Keratinocyte (primary cell): ENCODE results near the gene RHCE. TPM values are rescaled to one million over a fixed set of nuclear protein-coding genes. Genes with fewer than 3 reads are reported as not detected.
"Not testable (repeated sequence)": the region's sequence is repeated elsewhere in the genome, so short reads cannot be mapped to it uniquely, and the experiment has no call there.

Source experiments
- DNase-seq: peaks from one replicate; pipeline ENCODE4 v3.0.0-alpha.2; 2011; ENCODE audit warnings: low read depth, missing footprints, low spot score
- FAIRE-seq: peaks from 2 replicates; lab custom pipeline; 2011; peaks lifted over from hg19 to GRCh38; lab: Jason Lieb, UNC
- H2AFZ ChIP-seq: 2 replicates; pipeline ENCODE4 v1.6.0; 2012; ENCODE audit warnings: low read length, control low read depth, inconsistent platforms; ENCODE audit not compliant: control insufficient read depth
- H3K27ac ChIP-seq: 2 replicates; pipeline ENCODE4 v1.5.1; 2011; ENCODE audit warnings: low read length; ENCODE audit not compliant: control insufficient read depth, insufficient read depth
- H3K27me3 ChIP-seq: 3 replicates; pipeline ENCODE4 v1.6.0; 2011; ENCODE audit warnings: low read length; ENCODE audit not compliant: control insufficient read depth, insufficient read depth; ENCODE audit errors: extremely low read depth
- H3K36me3 ChIP-seq, 2 experiments: 2 replicates in 1 of 2; 3 replicates in 1 of 2; pipeline ENCODE4 v1.5.1; 2011; ENCODE audit warnings: low read length in 2 of 2, mild to moderate bottlenecking in 1 of 2; ENCODE audit not compliant: control insufficient read depth in 2 of 2, insufficient read depth in 2 of 2; ENCODE audit errors: extremely low read depth in 1 of 2
- H3K4me1 ChIP-seq: 3 replicates; pipeline ENCODE4 v1.5.1; 2011; ENCODE audit warnings: low read length; ENCODE audit not compliant: control insufficient read depth, insufficient read depth; ENCODE audit errors: extremely low read depth
- H3K4me2 ChIP-seq: 3 replicates; pipeline ENCODE4 v1.6.0; 2011; ENCODE audit warnings: low read depth, low read length; ENCODE audit not compliant: control insufficient read depth, insufficient read depth; ENCODE audit errors: extremely low read depth
- H3K4me3 ChIP-seq, 3 experiments: fragments of 200-600 bp in 1 of 3; sonication (generic) in 1 of 3; 2 replicates in 2 of 3; 3 replicates in 1 of 3; pipeline ENCODE4 v1.5.1; 2011 to 2016; ENCODE audit warnings: low read length in 3 of 3, mild to moderate bottlenecking in 3 of 3, control low read depth in 2 of 3, inconsistent platforms in 1 of 3, low read depth in 1 of 3, mixed read lengths in 1 of 3, mixed run types in 1 of 3, moderate library complexity in 1 of 3; ENCODE audit not compliant: control insufficient read depth in 2 of 3, insufficient read depth in 2 of 3; ENCODE audit errors: extremely low read depth in 1 of 3
- H3K79me2 ChIP-seq: 2 replicates; pipeline ENCODE4 v1.6.0; 2012; ENCODE audit warnings: low read length; ENCODE audit not compliant: control insufficient read depth, insufficient read depth
- H3K9ac ChIP-seq: 3 replicates; pipeline ENCODE4 v1.6.0; 2011; ENCODE audit warnings: low read length; ENCODE audit not compliant: control insufficient read depth, insufficient read depth; ENCODE audit errors: extremely low read depth
- H3K9me1 ChIP-seq: 3 replicates; pipeline ENCODE4 v1.6.0; 2011; ENCODE audit warnings: low read length; ENCODE audit not compliant: control insufficient read depth, insufficient read depth; ENCODE audit errors: extremely low read depth
- H3K9me3 ChIP-seq: 2 replicates; pipeline ENCODE4 v1.5.1; 2012; ENCODE audit warnings: low read depth, low read length; ENCODE audit not compliant: control insufficient read depth
- H4K20me1 ChIP-seq: 3 replicates; pipeline ENCODE4 v1.6.0; 2011; ENCODE audit warnings: low read length; ENCODE audit not compliant: control insufficient read depth, insufficient read depth; ENCODE audit errors: extremely low read depth
- dilution Hi-C: fragments of 300-500 bp; cut with MboI; formaldehyde crosslinking; loops from one replicate; pipeline ENCODE4 v1.7.0; 2020; ENCODE audit warnings: low sequenced_read_pairs; ENCODE audit not compliant: extremely low pct_ligation_motif_present
- polyA plus RNA-seq, 5 experiments: library from polyadenylated mRNA; depleted of rRNA in 3 of 5; stranded (reverse) in 3 of 5; stranded (forward) in 1 of 5; unstranded in 1 of 5; fragments of >200 nt; gene quantifications; 1 replicate in 1 of 5; 2 replicates in 3 of 5; 3 replicates in 1 of 5; pipeline versions ENCODE4 v1.2.1 to v1.2.3, GENCODE V29; 2011 to 2012; ENCODE audit warnings: missing spikeins in 2 of 5, low read depth in 1 of 5, low replicate concordance in 1 of 5

RHCE gene
- polyA plus RNA-seq, 1 donor (not counting 4 experiments of a cell fraction or from before 2014, with no cell fraction given) = 0.20 TPM

DNA sequence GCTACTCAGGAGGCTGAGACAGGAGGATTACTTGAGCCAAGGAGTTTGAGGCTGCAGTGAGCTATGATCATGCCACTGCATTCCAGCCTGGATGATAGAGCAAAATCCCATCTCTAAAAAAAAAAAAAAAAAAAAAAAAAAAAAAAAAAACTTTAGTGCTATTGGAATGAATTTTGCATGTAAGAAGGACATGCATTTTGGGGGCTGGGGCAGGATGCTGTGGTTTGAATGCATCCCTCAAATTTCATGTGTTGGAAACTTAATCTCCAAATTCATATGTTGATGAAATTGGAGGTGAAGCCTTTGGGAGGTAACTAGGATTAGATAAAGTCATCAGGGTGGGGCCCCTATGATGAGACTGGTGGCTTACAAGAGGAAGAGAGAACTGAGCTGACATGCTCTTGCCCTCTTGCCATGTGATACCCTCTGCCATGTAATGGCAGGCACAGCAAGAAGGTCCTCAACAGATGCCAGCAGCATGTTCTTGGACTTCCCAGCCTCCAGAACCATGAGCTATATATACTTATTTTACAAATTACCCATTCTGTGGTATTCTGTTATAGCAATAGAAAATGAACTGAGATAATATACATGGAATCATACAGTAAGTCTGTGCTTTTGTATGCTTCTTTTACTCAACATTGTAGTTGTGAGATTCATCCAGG lies 107.7 kb downstream of the RHCE start:
- FAIRE-seq, H3K9me1 ChIP-seq, H3K4me3 ChIP-seq, H3K4me1 ChIP-seq, H4K20me1 ChIP-seq, H2AFZ ChIP-seq, H3K4me2 ChIP-seq, H3K27me3 ChIP-seq, H3K36me3 ChIP-seq, H3K27ac ChIP-seq, DNase-seq, H3K9me3 ChIP-seq, H3K79me2 ChIP-seq, H3K9ac ChIP-seq, dilution Hi-C loops: not testable (repeated sequence)

Other genes starting within 250 kb of the RHCE start
- gene SYF2, start 188.3 kb downstream of the RHCE start, polyA plus RNA-seq = 19.3 to 31.8 TPM (median 20.6 TPM) in 3 replicates
- gene RSRP1, start 173.4 kb downstream of the RHCE start, polyA plus RNA-seq = 23.4 to 71.2 TPM (median 47.6 TPM) in 3 replicates
- not detected in 3 replicates for gene RHD, start 148.3 kb downstream of the RHCE start, polyA plus RNA-seq
- gene TMEM50A, start 82.5 kb downstream of the RHCE start, polyA plus RNA-seq = 113 to 166 TPM (median 114 TPM) in 3 replicates
- 6.0 to 10.8 TPM (median 8.1 TPM) in 3 replicates for gene MACO1, start 10.1 kb upstream of the RHCE start, polyA plus RNA-seq
- 19.0 to 25.8 TPM (median 22.3 TPM) in 3 replicates for gene LDLRAP1, start 122.8 kb upstream of the RHCE start, polyA plus RNA-seq
- gene MAN1C1, start 196.0 kb upstream of the RHCE start, polyA plus RNA-seq = 0.07 to 0.27 TPM in 2 of 3 replicates, not detected in the other